Endothelial cell of umbilical vein (primary cell): ENCODE measurements around the gene AARS2.
"Not testable (repeated sequence)": the region's sequence is repeated elsewhere in the genome, so short reads cannot be mapped to it uniquely, and the experiment has no call there.

ENCODE experiments used
- CTCF ChIP-seq, 2 donors: IDR thresholded peaks; 1 replicate in 1 of 2; 2 replicates in 1 of 2; pipeline ENCODE4 v1.5.1; 2011; ENCODE audit warnings: low read length in 2 of 2, mild to moderate bottlenecking in 2 of 2, moderate library complexity in 2 of 2, control low read depth in 1 of 2, inconsistent platforms in 1 of 2, low read depth in 1 of 2; ENCODE audit not compliant: insufficient read depth in 1 of 2; ENCODE audit errors: extremely low read depth in 1 of 2
- EZH2 ChIP-seq: IDR thresholded peaks from 2 replicates; pipeline ENCODE4 v1.6.1; 2012; ENCODE audit warnings: borderline replicate concordance, low read depth, mild to moderate bottlenecking, moderate library complexity, low read length, inconsistent platforms; ENCODE audit not compliant: severe bottlenecking
- FOS ChIP-seq: IDR thresholded peaks from 2 replicates; pipeline ENCODE4 v1.6.1; 2011; ENCODE audit warnings: mild to moderate bottlenecking, low read length, moderate library complexity, borderline replicate concordance; ENCODE audit not compliant: insufficient read depth
- GATA2 ChIP-seq: IDR thresholded peaks from 2 replicates; pipeline ENCODE4 v1.7.0; 2011; ENCODE audit warnings: low read depth, mild to moderate bottlenecking, moderate library complexity, mixed read lengths, low read length; ENCODE audit not compliant: insufficient read length, insufficient read depth
- JUN ChIP-seq: IDR thresholded peaks from 2 replicates; pipeline ENCODE4 v1.6.1; 2011; ENCODE audit warnings: borderline replicate concordance, low read depth; ENCODE audit not compliant: insufficient read length, insufficient read depth
- MAX ChIP-seq: IDR thresholded peaks from 2 replicates; pipeline ENCODE4 v1.6.1; 2011; ENCODE audit not compliant: insufficient read depth, insufficient read length
- MYC ChIP-seq: IDR thresholded peaks from one replicate; pipeline ENCODE4 v1.6.1; 2011; ENCODE audit warnings: mild to moderate bottlenecking, low read depth, low read length
- POLR2A ChIP-seq: IDR thresholded peaks from 2 replicates; pipeline ENCODE4 v1.6.1; 2012; ENCODE audit warnings: low read depth, mild to moderate bottlenecking, control low read depth, low read length
- POLR2AphosphoS5 ChIP-seq: IDR thresholded peaks from 2 replicates; pipeline ENCODE4 v1.6.1; 2012; ENCODE audit warnings: low read depth, mild to moderate bottlenecking, control low read depth, low read length, moderate library complexity; ENCODE audit not compliant: insufficient read depth

DNA sequence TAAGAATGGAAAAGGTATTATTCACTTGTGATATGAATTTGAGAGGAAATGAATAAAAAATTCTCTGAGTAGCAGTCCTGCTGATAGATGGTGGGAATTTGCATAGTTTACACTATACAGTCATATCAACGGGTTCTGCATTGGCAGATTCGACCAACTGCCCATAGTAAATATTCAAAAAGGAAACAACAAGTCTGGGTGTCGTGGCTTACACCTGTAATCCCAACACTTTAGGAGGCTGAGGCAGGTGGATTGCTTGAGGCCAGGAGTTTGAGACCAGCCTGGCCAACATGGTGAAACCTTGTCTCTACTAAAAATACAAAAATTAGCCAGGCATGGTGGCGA, 37.5 kb upstream of the AARS2 start:
- TF ChIP-seq CTCF (IDR thresholded peaks at IDR 0.05; ENCODE audit: extremely low read depth in 1 of 2, insufficient read depth in 1 of 2, low read depth in 1 of 2, low read length in 2 of 2); POLR2A; MAX; GATA2; EZH2; MYC; JUN; POLR2AphosphoS5; FOS: not testable (repeated sequence)
